ENCODE measurements around the gene JAKMIP1.

- TF ChIP-seq, protein P1, sequence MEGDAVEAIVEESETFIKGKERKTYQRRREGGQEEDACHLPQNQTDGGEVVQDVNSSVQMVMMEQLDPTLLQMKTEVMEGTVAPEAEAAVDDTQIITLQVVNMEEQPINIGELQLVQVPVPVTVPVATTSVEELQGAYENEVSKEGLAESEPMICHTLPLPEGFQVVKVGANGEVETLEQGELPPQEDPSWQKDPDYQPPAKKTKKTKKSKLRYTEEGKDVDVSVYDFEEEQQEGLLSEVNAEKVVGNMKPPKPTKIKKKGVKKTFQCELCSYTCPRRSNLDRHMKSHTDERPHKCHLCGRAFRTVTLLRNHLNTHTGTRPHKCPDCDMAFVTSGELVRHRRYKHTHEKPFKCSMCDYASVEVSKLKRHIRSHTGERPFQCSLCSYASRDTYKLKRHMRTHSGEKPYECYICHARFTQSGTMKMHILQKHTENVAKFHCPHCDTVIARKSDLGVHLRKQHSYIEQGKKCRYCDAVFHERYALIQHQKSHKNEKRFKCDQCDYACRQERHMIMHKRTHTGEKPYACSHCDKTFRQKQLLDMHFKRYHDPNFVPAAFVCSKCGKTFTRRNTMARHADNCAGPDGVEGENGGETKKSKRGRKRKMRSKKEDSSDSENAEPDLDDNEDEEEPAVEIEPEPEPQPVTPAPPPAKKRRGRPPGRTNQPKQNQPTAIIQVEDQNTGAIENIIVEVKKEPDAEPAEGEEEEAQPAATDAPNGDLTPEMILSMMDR (IDR thresholded peaks at IDR 0.05) = no peak
- no peak for TF ChIP-seq EZH2 (IDR thresholded peaks at IDR 0.05)
- no peak for TF ChIP-seq EZH2phosphoT487 (IDR thresholded peaks at IDR 0.05)
These were observed 7.0 kb downstream of the JAKMIP1 start for GRCh38 chr4:6193399-6193798.

All from neural progenitor cell (in vitro differentiated cells).